Measurements from ENCODE around the gene XPO4. TPM values are rescaled to one million over a fixed set of nuclear protein-coding genes. Genes with fewer than 3 reads are reported as not detected.
"Not testable (repeated sequence)": the region's sequence is repeated elsewhere in the genome, so short reads cannot be mapped to it uniquely, and the experiment has no call there.

The XPO4 gene
- total RNA-seq, 1 donor from 2014 or later, result 32.0 TPM

DNA sequence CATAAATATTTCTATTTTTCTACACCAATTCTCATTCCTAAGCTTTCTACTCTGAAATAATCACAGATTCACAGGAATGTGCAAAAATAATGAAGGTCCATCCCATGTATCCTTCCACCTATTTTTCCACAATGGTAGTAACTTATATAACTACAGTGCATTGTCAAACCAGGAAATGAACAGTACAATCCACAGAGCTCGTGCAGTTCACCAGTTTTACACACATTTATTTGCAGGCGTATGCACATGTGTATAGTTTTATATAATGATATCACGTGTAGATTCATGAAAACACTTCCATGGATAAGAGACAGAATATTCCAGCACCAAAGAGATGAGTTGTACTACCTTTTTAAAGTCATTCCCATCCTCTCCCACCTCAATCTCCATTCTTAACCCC lies 141.7 kb downstream of the XPO4 start:
- DNase-seq, result no peak
- no peak overlapping the region for H3K27ac ChIP-seq (replicated peaks)
- no peak overlapping the region for H3K4me3 ChIP-seq
- peaks cover 19% of the 10 kb centered on the region for H3K9me3 ChIP-seq (replicated peaks)
- H3K27me3 ChIP-seq (ENCODE audit: low read depth), result no peaks in the 10 kb centered on the region
- H3K4me1 ChIP-seq, result no peaks in the 10 kb centered on the region
- H3K36me3 ChIP-seq, result peaks cover 13% of the 10 kb centered on the region
- TF ChIP-seq CTCF (IDR thresholded peaks at IDR 0.05; ENCODE audit: borderline replicate concordance), result no peak
- intact Hi-C loops (cut with micrococcal nuclease), result no loop called here

DNA sequence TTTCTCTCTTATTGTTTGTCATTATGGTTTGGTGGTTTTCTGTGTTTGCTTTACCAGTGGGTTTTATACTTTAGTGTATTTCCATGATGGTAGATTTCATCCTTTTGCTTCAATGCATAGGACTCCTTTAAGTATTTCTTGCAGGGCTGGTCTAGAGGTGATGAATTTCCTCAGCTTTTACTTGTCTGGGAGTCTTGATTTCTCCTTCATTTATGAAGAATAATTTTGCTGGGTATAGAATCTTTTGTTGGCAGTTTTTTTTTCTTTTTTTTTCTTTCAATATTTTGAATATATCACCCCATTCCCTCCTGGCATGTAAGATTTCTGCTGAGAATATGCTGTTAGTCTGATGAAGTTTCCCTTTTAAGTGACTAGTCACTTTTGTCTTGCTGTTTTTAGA lies 148.5 kb downstream of the XPO4 start:
- no peak overlapping the region for H3K4me3 ChIP-seq
- TF ChIP-seq CTCF (IDR thresholded peaks at IDR 0.05; ENCODE audit: borderline replicate concordance), result no peak
- no peaks in the 10 kb centered on the region for H3K27me3 ChIP-seq (ENCODE audit: low read depth)
- intact Hi-C loops (cut with micrococcal nuclease), result no loop called here
- H3K36me3 ChIP-seq, result peaks cover 36% of the 10 kb centered on the region
- no peak for DNase-seq
- no peaks in the 10 kb centered on the region for H3K4me1 ChIP-seq
- H3K27ac ChIP-seq (replicated peaks), result no peak overlapping the region
- peaks cover 34% of the 10 kb centered on the region for H3K9me3 ChIP-seq (replicated peaks)

GRCh38 chr13:20749377-20749776 lies 153.2 kb downstream of the XPO4 start:
- TF ChIP-seq CTCF (IDR thresholded peaks at IDR 0.05; ENCODE audit: borderline replicate concordance), result no peak
- no peaks in the 10 kb centered on the region for H3K4me1 ChIP-seq
- no peak overlapping the region for H3K4me3 ChIP-seq
- H3K36me3 ChIP-seq, result peaks cover 10% of the 10 kb centered on the region
- H3K9me3 ChIP-seq (replicated peaks), result peaks cover 42% of the 10 kb centered on the region
- intact Hi-C loops (cut with micrococcal nuclease), result no loop called here
- no peak overlapping the region for H3K27ac ChIP-seq (replicated peaks)
- no peak for DNase-seq
- no peaks in the 10 kb centered on the region for H3K27me3 ChIP-seq (ENCODE audit: low read depth)

GRCh38 chr13:20743830-20744404 lies 158.6 kb downstream of the XPO4 start:
- intact Hi-C loops (cut with micrococcal nuclease); H3K36me3 ChIP-seq; H3K4me1 ChIP-seq; H3K4me3 ChIP-seq; H3K27ac ChIP-seq (replicated peaks); H3K27me3 ChIP-seq (ENCODE audit: low read depth); DNase-seq: not testable (repeated sequence)
- peaks cover 40% of the 10 kb centered on the region for H3K9me3 ChIP-seq (replicated peaks)

- H3K36me3 ChIP-seq, result peaks cover 15% of the 10 kb centered on the region
- no peak for TF ChIP-seq CTCF (IDR thresholded peaks at IDR 0.05; ENCODE audit: borderline replicate concordance)
- H3K4me3 ChIP-seq, result no peak overlapping the region
- no peaks in the 10 kb centered on the region for H3K27me3 ChIP-seq (ENCODE audit: low read depth)
- H3K4me1 ChIP-seq, result no peaks in the 10 kb centered on the region
- no peak for DNase-seq
- intact Hi-C loops (cut with micrococcal nuclease), result no loop called here
- peaks cover 26% of the 10 kb centered on the region for H3K9me3 ChIP-seq (replicated peaks)
- no peak overlapping the region for H3K27ac ChIP-seq (replicated peaks)
Measured at GRCh38 chr13:20740021-20740420, 162.5 kb downstream of the XPO4 start.

DNA sequence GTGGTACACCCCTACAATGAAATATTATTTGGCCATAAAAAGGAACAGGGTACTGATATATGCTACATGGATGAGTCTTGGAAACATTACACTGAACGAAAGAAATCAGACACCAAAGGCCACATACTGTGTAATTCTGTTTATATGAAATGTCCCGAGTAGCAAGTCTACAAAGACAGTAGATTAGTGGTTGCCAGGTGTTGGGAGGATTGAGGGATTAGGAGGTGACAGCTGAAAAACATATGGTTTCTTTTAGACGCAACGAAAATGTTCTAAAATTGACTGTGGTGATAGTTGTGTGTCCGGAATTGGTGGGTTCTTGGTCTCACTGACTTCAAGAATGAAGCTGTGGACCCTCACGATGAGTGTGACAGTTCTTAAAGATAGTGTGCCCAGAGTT lies 163.9 kb downstream of the XPO4 start:
- no peak for TF ChIP-seq CTCF (IDR thresholded peaks at IDR 0.05; ENCODE audit: borderline replicate concordance)
- no peak overlapping the region for H3K4me3 ChIP-seq
- no peaks in the 10 kb centered on the region for H3K4me1 ChIP-seq
- peaks cover 15% of the 10 kb centered on the region for H3K36me3 ChIP-seq
- H3K27me3 ChIP-seq (ENCODE audit: low read depth), result no peaks in the 10 kb centered on the region
- DNase-seq, result no peak
- intact Hi-C loops (cut with micrococcal nuclease), result no loop called here
- no peak overlapping the region for H3K27ac ChIP-seq (replicated peaks)
- H3K9me3 ChIP-seq (replicated peaks), result peaks cover 17% of the 10 kb centered on the region

Data from left ventricle myocardium inferior (tissue), 1 donor.